Right forelimb (tissue), 1 donor: ENCODE results near the gene PRKCE.

Experiments
- DNase-seq: peaks from one replicate; pipeline ENCODE4 v3.0.0-alpha.2; 2018

The PRKCE gene

DNA sequence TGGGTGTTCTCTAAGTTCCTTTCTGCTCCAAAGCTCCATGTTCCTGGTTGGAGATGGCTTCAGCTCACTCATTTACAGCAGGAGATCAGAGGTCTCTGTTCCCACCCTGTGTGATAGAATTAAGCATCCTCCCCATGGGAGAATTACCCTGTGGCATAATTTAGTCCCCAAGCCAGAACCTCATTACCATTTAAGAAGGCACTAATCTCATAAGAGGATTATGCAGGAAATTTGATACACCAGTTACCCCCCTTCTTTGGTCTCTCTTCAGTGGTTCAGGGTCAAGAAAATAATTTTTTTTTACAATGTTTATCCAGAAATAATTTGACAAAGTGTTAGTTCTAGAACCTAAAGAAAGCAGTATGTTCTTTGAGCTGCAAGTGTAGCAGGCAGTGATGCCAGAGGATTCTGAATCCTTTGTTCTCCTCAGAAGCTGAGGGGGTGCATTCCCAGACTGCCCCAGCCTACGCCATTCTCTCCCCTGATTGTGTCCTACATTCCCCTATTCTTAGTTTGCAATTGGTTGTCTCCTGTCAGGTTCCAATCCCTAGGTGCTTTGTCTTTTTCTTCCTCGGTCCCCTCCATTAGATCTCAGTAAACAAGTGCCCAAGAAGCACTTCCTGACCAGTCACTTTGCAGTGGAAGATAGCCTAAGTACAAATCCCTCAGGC, 163.6 kb downstream of the PRKCE start:
- no peak for DNase-seq

DNA sequence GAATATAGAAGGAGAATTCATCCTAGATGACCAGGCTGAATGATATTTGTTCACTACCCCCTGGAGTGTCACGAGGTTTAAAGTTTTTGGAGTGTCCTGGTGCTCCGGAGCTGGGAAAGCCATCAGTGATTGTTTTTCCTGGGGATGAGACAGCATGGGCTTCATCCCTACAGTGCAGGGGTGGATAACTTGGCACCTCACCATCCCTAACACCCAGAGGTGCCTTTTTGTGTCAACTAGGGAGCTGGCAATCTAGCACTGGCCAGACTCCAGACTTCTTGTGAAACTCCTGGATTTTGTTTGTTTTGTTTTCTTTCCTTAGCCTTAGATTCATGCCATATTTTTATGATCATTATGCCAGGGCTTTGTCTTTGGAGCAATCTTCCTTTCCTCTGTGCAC, 164.8 kb downstream of the PRKCE start:
- DNase-seq, result no peak

DNA sequence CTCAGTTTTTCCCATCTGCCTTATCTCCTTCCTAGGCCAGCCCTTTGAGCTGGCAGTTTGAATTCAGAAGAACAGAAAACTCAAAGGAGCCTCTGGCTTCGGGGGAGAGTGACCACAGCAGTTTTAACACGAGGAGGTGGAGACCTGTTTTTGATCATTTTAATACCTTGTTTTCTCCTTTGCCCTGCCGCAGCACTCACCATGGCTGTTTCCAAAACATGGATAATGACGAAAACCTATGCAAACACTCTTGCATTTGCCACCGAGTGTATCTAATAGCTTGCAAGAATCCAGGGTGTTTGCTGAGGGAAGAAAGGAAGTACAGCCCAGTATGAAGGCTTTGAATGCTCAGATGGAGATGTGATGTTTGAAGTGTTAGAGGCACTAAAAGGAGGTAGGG, 167.1 kb downstream of the PRKCE start:
- DNase-seq, result no peak

DNA sequence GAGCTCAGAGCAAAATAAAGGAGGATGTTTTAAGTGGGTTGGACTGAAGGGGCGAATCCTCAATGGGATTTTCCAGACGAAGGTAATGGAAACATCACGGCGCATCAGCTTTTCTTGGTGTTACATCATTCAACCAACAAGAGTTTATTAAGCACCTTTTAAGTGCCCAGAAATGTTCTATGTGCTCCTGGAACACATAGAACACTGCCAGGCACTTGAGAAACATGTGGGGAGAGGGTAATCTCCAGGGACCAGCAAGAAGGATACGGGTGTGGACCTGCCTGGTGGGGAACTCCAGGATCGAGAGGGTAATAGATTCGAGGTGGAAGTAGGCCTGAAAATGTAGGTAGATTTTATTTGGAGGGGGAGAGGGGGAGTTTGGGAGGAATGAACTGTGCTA, 168.6 kb downstream of the PRKCE start:
- DNase-seq, result no peak

DNA sequence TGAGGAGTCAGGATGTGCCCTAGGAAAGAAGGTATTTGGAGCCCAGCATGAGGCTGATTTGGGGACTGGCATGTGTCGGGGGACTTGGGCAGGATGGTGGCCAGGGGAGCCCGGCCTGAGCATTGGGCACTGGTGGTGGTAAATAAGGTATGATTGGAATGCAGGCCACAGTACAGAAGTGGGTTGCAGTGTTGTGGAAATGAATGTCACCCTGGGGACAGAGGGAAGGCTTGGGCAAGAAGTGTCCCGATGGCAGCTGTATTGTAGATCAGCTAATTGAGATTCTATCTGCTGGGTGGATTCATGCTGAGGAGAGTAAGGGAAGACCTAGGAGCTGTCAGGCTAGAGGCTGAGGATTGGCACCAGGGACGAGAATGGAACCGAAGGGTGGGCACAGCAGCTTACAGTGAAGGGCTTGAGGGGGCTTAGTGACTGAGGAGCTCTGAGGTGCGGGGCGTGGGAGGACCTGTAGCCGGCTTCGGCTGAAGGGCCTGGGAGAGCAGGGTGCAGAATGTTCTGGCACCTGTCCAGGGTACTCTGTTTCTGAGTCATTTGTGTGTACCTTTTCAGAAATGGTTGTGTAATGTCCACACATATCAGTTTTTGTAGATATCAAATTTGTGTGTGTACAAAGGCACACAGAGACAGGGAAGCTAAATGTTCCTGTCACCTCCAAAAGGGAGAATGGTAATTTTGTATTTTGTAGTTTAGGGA, 170.2 kb downstream of the PRKCE start:
- no peak for DNase-seq

DNA sequence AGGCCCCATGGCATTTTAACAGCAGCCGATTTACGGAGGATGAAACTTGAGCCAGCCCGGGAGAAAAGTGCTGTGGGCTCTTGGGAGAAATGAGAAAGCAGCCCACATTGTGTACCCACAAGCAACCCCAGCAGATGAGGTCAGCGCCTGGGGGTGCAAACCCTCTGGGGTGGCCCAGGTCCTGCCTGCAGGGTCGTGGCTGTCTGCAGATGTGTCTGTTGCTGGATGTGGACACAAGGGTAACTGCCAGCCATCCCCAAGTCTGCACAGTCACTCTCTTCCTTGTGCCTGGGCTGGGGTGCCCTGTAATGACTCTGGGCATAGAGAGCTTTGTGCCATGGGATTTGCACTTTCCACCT, 170.8 kb downstream of the PRKCE start:
- DNase-seq, result peak; percentile 32

DNA sequence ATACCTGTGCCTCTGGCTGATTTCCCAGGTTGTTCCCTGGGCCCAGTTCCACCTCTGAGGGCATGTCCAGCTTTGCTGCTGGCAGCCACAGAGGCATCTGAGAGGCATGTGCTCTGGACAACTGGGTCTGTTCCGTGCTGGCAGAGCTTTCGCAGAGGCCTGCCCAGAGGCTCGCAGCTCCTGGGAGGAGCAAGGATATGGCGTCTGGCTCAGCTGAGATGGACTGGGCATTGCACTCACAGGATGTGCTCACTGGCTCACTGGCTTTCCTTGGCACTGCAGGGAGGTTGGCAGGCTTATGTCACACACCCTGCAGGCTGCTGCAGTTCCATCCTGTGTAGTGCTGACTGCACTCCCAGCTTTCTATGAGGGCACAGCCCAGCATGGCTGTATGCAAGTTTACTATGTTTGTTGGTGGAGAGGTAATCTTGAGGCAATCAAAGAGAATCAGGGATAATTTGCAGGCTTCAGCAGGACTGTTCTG, 172.3 kb downstream of the PRKCE start:
- DNase-seq, result peak; percentile 84

DNA sequence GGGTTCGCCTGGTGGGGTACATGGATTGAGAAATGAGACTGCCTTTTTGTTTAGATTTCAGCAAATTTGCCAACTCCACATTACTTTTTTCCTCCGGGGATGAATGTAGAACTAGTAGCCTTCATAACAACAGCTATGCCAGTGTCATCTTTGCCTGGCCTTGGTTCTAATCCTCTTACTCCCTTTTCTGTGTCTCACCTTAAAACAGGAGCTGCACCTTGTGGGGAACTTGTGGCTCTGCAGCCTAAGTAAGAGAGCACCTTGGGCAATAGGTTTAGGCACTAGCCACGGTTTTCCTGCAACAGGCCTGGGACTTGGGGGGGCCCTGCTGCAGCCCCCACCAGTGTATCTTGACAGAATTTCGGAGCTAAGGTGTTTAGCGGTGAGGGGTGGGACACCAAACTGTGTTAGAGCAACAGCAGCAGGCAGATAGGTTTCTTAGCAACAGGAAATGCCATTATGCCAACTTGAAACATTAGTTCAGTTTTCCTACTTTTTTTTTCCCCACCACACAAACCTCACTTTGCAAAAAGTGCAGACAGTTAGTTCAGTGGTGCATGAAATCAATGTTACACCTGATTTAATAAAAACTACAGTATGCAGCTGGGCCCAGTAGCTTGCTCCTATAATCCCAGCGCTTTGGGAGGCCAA, 173.7 kb downstream of the PRKCE start:
- DNase-seq, result peak; percentile 16

DNA sequence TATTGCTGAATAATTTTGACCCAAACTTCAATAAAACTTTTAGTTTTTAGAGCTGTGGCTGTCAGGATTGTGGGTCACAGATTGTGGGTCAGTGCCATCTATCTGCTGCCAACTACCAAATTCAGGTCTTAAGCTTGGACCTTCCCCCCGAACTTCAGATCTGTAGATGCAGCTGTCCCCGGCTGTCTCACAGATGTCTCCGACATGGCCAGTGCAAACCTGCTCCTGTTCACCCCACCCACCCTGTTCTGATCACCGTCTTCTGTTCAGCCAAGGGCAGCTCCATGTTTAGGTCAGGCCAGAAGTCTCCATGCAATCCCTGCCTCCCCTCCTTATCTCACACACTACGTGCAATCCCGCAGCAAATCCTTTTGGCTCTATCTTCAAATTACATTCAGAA, 175.0 kb downstream of the PRKCE start:
- peak; percentile 33 for DNase-seq

DNA sequence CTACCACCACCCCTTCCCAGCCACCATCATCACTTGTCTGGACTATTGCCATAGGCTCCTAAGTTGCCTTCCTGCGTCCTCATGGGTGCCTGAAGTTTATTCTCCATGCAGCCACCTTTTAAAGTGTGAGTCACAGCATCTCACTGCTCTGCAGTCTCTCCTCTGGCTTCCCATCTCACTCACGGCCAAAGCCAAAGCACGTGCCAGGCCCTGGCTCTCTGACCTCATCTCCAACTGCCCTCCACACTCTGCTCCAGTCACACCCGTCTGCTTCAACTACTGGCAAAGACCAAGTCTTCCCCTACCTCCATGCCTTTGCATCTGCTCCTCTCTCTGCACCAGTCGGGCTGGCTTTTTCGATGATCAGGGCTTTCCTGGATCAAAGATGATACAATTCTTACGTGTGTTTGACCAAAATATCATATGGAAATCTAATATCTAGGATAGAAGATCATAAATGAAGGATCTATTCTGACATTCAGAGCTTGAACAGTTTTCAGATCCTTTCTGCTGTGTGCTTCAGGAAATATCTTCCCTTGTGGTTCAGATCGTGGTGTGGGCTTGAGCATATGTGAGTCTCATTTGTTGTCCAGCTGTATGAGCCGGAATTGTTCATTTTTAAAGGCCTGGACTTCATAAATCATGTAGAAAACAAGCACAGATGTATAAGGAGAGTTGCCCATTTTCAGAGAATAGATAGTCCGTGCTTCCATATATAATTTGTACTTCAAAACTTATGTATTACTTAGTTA, 175.6 kb downstream of the PRKCE start:
- peak; percentile 59 for DNase-seq

DNA sequence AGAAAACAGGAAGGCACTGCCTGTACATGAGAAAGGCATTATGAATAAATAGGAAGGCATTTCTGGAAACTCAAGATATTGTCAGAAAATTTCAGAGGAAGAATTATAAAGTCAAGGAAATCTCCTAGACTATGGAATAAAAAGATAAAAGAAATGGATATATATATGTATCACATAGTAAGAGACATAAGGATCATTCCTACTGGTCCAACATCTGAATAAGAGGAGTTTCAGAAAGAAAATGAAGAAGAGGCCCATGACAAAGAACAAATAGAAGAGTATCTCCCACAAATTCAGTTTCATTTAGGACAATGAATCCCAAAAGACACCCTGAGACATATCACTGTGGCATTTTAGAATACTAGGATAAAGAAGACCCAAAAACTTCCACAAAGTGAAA, 178.8 kb downstream of the PRKCE start:
- DNase-seq, result no peak

DNA sequence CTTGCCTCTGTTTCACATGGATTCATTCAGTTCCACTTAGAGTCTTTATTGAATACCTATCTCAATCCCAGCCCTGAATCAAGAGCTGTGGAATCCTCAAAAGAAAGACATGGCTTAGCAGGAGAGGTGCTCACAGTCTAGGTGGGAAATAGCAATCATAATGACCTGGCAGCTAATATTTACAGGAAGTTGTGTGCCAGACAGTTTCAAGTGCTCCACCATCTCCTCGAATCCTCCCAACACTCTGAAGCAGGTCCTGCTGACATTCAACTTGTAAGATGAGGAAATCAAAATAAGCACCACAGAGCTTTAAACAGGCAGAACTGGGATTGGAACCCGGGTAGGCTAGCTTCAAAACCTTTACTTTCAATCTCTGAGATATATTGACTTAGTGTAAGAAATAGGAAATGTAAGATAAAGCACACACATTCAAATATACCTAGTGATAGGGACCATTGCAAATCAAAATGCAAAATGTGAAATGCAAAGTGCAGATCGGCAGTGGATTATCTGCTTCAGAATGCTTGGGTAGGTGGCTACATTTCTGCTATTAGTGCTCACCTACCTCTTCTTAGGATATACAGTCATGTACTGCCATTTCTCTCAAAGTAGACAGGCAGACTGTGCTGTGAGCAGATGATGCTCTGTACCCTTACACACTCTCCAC, 182.0 kb downstream of the PRKCE start:
- no peak for DNase-seq

DNA sequence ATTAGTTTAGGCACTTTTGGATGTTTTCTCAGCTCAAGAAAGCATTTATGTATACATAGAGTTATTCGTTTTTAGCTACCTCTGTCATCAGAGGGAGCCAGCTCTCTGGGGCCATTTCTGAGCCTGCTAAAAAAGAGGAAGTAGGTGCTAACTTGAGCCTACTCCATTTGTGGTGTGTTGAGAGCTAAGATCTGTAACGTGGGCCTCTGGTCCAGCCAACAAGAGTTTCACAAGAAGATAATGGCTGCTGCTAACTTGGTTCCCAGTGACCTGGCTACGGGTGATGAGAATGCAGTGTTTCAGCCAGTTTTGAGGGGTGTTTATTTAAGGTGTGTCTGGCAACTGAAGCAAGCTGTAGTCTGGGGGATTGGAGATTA, 182.5 kb downstream of the PRKCE start:
- no peak for DNase-seq

DNA sequence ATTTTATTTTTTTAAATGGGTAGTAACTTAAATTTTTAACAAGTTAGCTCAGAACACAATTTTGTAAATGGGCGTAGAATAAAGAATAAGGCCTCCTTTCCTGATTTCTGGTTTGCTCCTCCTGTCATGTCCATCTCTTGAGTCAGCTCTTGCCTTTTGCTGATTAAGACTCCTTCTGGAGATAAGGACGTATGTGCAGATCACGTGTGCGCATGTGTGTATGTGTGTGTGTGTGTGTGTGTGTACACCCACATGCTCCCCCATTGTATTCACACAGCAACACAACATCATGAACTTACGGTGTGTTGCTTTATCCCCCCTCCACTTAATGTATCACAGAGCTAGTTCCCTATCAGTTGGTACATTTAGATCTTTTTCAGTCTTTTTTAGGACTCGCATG, 182.9 kb downstream of the PRKCE start:
- no peak for DNase-seq

DNA sequence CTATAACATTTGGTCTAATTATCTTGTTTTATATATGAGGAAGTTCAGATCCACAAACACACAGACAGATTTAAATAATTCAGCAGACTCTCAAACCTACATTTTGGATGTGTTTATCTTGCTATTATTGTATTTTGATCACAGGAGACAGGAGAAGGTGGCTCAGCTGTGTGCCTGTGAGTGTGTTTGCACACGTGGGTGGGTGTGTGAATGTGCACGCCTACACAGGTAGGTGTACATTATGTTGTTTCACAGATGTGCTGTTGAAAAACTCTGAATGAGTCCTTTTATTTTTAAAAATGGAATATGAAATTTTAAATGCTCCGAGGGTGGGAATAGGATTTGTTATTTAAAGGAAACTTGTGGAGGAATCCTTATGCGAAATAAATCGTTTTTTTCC, 183.4 kb downstream of the PRKCE start:
- no peak for DNase-seq

DNA sequence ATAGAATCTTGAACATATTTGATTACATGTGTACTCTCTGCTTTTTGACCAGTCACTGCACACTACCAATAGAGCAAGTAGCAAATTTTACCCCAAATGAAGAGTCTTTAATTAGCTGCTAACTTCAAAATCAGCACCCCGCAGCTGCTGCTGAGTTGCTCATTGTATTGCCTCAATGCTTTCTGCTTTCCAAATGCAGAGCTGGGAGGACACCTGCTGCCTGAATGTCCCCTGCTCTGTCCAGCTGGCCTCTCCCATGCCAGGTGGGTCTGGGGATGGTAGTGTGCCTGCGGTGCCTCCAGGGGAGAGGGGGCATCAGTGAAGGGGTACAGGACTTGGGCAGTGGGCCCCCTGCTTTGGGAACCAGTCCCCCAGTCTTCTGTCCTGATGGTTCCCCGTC, 184.8 kb downstream of the PRKCE start:
- DNase-seq, result no peak

DNA sequence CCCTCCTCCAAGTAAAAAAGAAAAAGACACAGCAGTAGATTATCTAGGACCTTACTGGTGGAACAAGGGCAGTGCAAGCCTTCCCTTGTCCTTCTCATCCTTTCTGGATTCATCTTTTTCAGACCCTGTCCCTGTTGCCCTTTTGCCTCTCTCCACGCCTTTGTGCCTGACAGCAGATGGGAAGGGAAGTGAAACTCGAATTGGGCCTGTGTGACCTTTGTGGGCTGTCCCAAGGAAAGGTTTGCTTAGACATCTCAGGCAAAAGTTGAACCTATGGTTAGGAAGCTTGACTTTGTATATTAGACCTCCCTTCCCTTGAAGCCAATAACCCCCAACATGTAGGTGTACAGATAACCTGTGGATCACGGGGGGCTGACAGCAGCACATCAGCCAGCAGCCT, 185.3 kb downstream of the PRKCE start:
- no peak for DNase-seq

DNA sequence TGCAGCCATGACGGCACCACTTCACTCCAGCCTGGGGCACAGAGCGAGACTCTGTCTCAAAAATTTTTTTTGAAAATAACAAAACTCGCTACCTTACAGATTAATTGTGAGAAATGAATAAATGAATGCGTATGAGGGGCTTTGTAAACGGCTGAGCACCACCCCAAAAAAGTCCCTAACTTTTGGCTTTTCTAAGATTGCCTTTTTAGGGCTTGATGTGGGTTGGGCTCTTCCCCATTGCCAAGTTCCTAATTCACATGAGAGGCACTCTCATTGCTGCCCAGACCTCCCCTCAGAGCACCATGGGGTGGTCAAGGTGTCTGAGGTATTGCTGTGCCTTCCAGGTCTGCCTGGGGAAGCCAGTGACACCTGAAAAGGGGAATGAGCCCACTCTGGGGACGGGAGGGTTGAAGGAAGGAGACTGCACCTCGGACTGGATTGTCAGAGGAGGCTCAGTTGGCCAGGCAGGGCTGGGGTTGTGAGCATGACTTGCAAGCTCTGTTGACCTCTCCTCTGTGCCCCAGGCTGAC, 186.4 kb downstream of the PRKCE start:
- no peak for DNase-seq

DNA sequence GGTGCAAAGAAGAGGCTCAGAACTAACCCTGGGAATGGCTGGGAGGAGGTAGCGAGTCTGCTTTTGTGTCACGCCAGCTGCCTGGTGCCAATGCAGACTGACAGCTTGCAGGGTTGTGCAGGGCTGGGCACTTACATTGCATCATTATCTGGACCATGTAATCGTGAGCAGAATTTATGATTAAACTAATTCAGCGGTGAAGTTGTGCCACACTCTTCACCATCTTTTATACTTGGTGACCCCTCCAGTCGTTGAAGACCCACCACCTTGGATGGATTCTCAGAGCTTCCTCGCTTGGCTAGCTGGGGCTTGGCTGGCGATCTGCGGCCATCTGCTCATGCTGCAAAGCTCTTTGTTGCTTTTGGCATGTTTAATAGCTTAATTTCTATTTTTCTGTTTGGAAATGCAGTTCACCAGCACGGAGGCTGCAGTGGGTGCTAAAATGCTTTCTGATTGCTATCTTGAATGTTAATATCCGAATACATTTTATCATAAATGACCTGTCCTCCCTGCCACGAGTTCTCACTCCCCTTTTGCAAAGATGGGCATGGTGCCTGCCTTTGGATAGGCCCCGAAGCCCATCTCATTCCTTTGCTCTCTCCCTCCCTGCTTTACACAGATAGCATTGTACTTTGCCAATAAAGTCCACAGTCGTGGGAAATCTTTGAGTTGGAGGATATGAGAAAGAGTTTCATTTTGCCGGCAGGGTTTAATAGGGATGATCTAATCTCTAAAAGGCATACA, 188.2 kb downstream of the PRKCE start:
- DNase-seq, result no peak

DNA sequence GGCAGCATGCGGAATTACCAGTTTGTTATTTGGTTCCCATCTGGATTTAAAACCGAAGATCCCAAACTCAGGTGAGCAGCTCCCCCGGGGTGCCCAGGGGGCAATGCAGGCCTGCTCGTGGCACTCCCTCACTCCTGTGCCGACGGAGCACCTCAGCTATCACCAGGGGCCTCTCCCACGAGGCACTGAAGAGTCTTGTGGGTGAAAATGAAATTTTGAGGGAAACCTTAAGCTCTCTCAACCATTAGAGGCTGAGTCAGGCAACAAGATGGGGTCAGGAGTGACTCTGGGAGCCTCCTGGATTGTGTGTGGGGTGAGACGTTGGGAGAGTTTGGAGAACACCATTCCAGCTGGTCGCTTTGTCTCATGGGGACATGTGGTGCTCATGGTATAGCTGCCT, 189.0 kb downstream of the PRKCE start:
- no peak for DNase-seq

DNA sequence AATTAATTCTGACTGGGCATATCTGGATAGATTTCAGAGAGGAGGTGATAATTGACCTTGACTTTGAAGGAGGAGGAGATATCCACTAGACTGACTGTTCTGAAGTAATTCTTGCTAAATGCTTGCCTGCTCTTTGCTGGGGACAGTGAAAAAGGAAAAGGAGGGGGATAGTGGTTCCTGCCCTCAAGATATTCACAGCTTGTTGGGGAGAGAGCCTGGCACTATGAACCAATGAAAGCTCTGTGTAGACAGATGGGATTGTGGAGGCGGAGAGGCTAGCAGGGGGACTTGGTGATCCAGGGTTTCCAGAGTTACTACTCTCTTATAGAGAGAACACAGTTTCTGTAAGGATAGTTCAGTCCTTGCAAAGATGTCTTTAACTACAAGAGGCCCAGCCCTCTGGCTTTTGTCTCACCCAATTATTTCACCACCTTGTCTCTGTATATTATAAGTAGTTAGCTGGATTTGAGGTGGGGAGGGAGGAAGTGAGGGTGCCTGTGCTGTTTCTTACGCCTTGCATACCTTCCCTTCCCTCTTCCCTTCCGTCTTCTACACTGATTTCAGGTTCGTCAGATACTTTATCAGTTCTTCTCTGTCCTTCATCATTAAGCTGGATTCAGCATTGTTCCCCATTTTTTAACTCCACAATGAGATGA, 190.4 kb downstream of the PRKCE start:
- DNase-seq, result no peak
